Left lung (tissue), 10 donors: ENCODE measurements around the gene OR1A1. TPM values are rescaled to one million over a fixed set of nuclear protein-coding genes. Genes with fewer than 3 reads are reported as not detected.
"Not testable (repeated sequence)": the region's sequence is repeated elsewhere in the genome, so short reads cannot be mapped to it uniquely, and the experiment has no call there.

Experiments
- ATAC-seq: fragments of 200-7000 bp; cut with Tn5 transposase; one replicate; pipeline ENCODE4 v1.9.1; 2020; ENCODE audit warnings: moderate library complexity
- DNase-seq, 4 donors: peaks; one replicate each; pipeline ENCODE4 v3.0.0-alpha.2; 2013 to 2020
- H3K27ac ChIP-seq, 2 donors: fragments of 200-600 bp; sonication (generic) in 1 of 2; one replicate each; pipeline versions ENCODE4 v1.5.0 to v1.8.0; 2020 to 2021
- H3K27me3 ChIP-seq, 2 donors: fragments of 200-600 bp; sonication (generic) in 1 of 2; one replicate each; pipeline versions ENCODE4 v1.5.0 to v1.8.0; 2020 to 2021
- H3K36me3 ChIP-seq, 2 donors: fragments of 200-600 bp; sonication (generic) in 1 of 2; one replicate each; pipeline versions ENCODE4 v1.5.0 to v1.8.0; 2020 to 2021
- H3K4me1 ChIP-seq, 2 donors: fragments of 200-600 bp; one replicate each; pipeline ENCODE4 v1.8.0; 2021
- H3K4me3 ChIP-seq, 2 donors: fragments of 200-600 bp; sonication (generic) in 1 of 2; one replicate each; pipeline versions ENCODE4 v1.5.0 to v1.8.0; 2020 to 2021; ENCODE audit warnings: mild to moderate bottlenecking in 1 of 2
- H3K9me3 ChIP-seq, 2 donors: fragments of 200-600 bp; sonication (generic) in 1 of 2; one replicate each; pipeline versions ENCODE4 v1.5.0 to v1.8.0; 2020 to 2021
- intact Hi-C, 2 donors: fragments of 100-400 bp; cut with DNase I; formaldehyde crosslinking; loops; one replicate each; pipeline versions ENCODE4 v1.11.2 to v1.14.2; 2022
- polyA plus RNA-seq, 6 donors: library from polyadenylated mRNA; unstranded; fragments of 120-200 nt; gene quantifications; one replicate each; pipeline ENCODE4 v1.2.1, GENCODE V29; 2013; ENCODE audit not compliant: insufficient read length in 6 of 6
- total RNA-seq, 2 donors: library from RNA; stranded (reverse); fragmentation: NEBNext Ultra II Directional; extraction: Animal tissue kit (Norgen Biotek cat#: 25700); gene quantifications; one replicate each; pipeline ENCODE4 v1.2.1, GENCODE V29; 2021
- TF ChIP-seq, protein P1 (sequence below), 2 donors: fragments of 200-600 bp; sonication (generic) in 1 of 2; IDR thresholded peaks; one replicate each; pipeline versions ENCODE4 v1.5.0 to v1.8.0; 2021; ENCODE audit warnings: antibody characterized with exemption in 2 of 2
- donor health status: DM: no; HTN: yes; CAD: no.
- donor health status: DM: no; HTN: no; CAD: no.

OR1A1 gene
- total and polyA plus RNA-seq, 8 donors: 0.07 to 0.18 (median 0.13) TPM; not detected in 4

DNA sequence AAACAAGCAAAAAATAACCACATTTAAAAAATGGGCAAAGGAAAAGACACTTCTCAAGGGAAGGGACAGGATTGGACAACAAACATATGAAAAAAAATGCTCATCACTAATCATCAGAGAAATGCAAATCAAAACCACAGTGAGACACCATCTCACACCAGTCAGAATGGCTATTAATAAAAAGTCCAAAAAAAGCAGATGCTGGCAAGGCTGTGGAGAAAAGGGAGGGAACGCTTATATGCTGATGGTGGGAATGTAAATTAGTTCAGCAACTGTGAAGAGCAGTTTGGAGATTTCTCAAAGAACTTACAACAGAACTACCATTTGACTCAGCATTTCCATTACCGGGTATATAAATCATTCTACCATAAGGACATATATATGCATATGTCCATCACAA is 41.5 kb downstream of the OR1A1 start:
- H3K4me1 ChIP-seq, H3K4me3 ChIP-seq, H3K27me3 ChIP-seq, H3K36me3 ChIP-seq, H3K27ac ChIP-seq, intact Hi-C loops, H3K9me3 ChIP-seq, ATAC-seq, DNase-seq: not testable (repeated sequence)

DNA sequence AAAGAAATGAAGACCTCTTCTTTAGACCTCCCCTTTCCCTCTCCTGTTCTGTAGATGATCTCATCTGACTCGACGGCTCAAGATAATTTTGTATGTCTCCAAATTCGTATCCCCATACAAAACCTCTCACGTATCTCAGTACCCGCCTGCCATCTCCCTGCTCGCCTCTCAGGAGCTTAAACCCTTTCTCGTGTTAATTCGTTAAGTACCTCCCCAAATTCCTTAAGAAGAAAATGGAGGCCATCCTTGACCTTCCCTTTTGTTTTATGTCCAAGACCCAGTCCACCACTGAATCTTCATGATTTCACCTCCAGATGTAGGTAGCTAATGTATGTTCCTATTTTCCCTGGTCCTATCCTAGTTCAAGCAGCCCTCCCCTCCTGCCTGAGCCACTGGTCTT is 49.1 kb downstream of the OR1A1 start:
- Histone ChIP-seq H3K36me3 (no peaks in the 10 kb centered on the region), H3K4me3 (no peak overlapping the region), H3K27me3 (no peaks in the 10 kb centered on the region), H3K4me1 (no peaks in the 10 kb centered on the region), H3K27ac (no peak overlapping the region), H3K9me3 (no peaks in the 10 kb centered on the region)
- intact Hi-C loops: no loop called here
- TF ChIP-seq, protein P1, sequence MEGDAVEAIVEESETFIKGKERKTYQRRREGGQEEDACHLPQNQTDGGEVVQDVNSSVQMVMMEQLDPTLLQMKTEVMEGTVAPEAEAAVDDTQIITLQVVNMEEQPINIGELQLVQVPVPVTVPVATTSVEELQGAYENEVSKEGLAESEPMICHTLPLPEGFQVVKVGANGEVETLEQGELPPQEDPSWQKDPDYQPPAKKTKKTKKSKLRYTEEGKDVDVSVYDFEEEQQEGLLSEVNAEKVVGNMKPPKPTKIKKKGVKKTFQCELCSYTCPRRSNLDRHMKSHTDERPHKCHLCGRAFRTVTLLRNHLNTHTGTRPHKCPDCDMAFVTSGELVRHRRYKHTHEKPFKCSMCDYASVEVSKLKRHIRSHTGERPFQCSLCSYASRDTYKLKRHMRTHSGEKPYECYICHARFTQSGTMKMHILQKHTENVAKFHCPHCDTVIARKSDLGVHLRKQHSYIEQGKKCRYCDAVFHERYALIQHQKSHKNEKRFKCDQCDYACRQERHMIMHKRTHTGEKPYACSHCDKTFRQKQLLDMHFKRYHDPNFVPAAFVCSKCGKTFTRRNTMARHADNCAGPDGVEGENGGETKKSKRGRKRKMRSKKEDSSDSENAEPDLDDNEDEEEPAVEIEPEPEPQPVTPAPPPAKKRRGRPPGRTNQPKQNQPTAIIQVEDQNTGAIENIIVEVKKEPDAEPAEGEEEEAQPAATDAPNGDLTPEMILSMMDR (IDR thresholded peaks at IDR 0.05): no peak
- DNase-seq (no peak), ATAC-seq (no peak)

GRCh38 chr17:3260163-3260562 is 52.7 kb downstream of the OR1A1 start:
- Histone ChIP-seq H3K27me3 (peaks cover 0 to 8% of the 10 kb centered on the region in 2 donors), H3K27ac (no peak overlapping the region), H3K9me3 (no peaks in the 10 kb centered on the region), H3K36me3 (no peaks in the 10 kb centered on the region), H3K4me3 (no peak overlapping the region), H3K4me1 (no peaks in the 10 kb centered on the region)
- ATAC-seq (no peak), DNase-seq (no peak)
- TF ChIP-seq, protein P1 (IDR thresholded peaks at IDR 0.05): no peak
- intact Hi-C loops: no loop called here

DNA sequence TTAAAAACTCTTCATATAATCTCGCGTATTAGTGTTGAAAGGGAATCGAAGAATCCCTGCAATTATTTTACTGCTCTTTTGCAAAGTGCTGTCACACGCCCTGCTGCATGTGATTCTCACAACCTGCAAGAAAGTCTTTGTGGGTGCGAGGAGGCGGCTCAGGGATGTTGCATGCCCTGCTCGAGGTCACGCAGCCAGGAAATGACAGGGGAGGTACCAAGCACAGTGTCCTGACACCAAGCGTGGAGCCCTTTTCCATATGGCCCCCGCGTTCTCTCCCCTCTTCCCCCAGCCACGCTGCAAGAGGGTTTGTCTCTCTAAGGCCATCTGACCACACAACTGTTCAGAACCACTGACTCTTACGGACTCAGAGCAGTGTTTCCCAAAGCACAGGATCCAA is 53.1 kb downstream of the OR1A1 start:
- TF ChIP-seq, protein P1 (IDR thresholded peaks at IDR 0.05): no peak
- Histone ChIP-seq H3K4me1 (no peaks in the 10 kb centered on the region), H3K9me3 (no peaks in the 10 kb centered on the region), H3K36me3 (no peaks in the 10 kb centered on the region), H3K4me3 (no peak overlapping the region), H3K27ac (no peak overlapping the region), H3K27me3 (peaks cover 0 to 8% of the 10 kb centered on the region in 2 donors)
- intact Hi-C loops: no loop called here
- no peak for DNase-seq
- ATAC-seq: no peak

Other genes with a start within 250 kb of the OR1A1 start
- gene OR1D5, start 144.1 kb upstream of the OR1A1 start, total RNA-seq: not detected
- gene OR1D5, start 144.1 kb upstream of the OR1A1 start, polyA plus RNA-seq: not detected
- not detected for gene OR1D2, start 103.2 kb upstream of the OR1A1 start, total RNA-seq
- under 1 TPM in 2 of 6 donors, not detected in 4; 0.03 to 0.04 TPM for gene OR1D2, start 103.2 kb upstream of the OR1A1 start, polyA plus RNA-seq
- not detected for gene OR1G1, start 80.1 kb upstream of the OR1A1 start, total RNA-seq
- not detected for gene OR1G1, start 80.1 kb upstream of the OR1A1 start, polyA plus RNA-seq
- not detected for gene OR1A2, start 10.1 kb upstream of the OR1A1 start, total RNA-seq
- not detected for gene OR1A2, start 10.1 kb upstream of the OR1A1 start, polyA plus RNA-seq
- under 1 TPM in 1 of 2 donors, not detected in 1; 0.20 TPM for gene OR3A1, start 90.7 kb downstream of the OR1A1 start, total RNA-seq
- under 1 TPM in 2 of 6 donors, not detected in 4; 0.13 to 0.17 TPM for gene OR3A1, start 90.7 kb downstream of the OR1A1 start, polyA plus RNA-seq
- under 1 TPM; 0.24 to 0.87 TPM for gene OR3A2, start 178.6 kb downstream of the OR1A1 start, total RNA-seq
- gene OR3A2, start 178.6 kb downstream of the OR1A1 start, polyA plus RNA-seq: under 1 TPM; 0.08 to 0.77 (median 0.13) TPM
- gene OR1E1, start 190.7 kb downstream of the OR1A1 start, total RNA-seq: not detected
- under 1 TPM in 1 of 6 donors, not detected in 5; 0.13 TPM for gene OR1E1, start 190.7 kb downstream of the OR1A1 start, polyA plus RNA-seq
- not detected for gene OR3A3, start 203.7 kb downstream of the OR1A1 start, total RNA-seq
- gene OR3A3, start 203.7 kb downstream of the OR1A1 start, polyA plus RNA-seq: under 1 TPM in 3 of 6 donors, not detected in 3; 0.06 to 0.09 (median 0.07) TPM
- gene OR1E2, start 226.2 kb downstream of the OR1A1 start, total RNA-seq: not detected
- not detected for gene OR1E2, start 226.2 kb downstream of the OR1A1 start, polyA plus RNA-seq